Thoracic aorta (tissue), 2 donors: ENCODE data around the gene GAL. TPM values are rescaled to one million over a fixed set of nuclear protein-coding genes. Genes with fewer than 3 reads are reported as not detected.

ENCODE experiments used
- ATAC-seq: fragments of 150-250 bp; one replicate; pipeline ENCODE4 v1.8.0; 2017; ENCODE audit warnings: low read depth; ENCODE audit not compliant: insufficient number of reproducible peaks, low FRiP score
- DNase-seq: peaks from one replicate; pipeline ENCODE4 v3.0.0-alpha.2; 2020; ENCODE audit warnings: low spot score
- H3K27ac ChIP-seq, 2 donors: fragments of 200-600 bp; sonication (generic); 1 replicate in 1 of 2; 2 replicates in 1 of 2; pipeline ENCODE4 v1.5.1; 2016; ENCODE audit warnings: mild to moderate bottlenecking in 2 of 2, moderate library complexity in 2 of 2
- H3K27me3 ChIP-seq: fragments of 200-600 bp; sonication (generic); replicated peaks from 2 replicates; pipeline ENCODE4 v1.6.0; 2016; ENCODE audit warnings: mild to moderate bottlenecking; ENCODE audit not compliant: insufficient read depth
- H3K36me3 ChIP-seq: fragments of 200-600 bp; sonication (generic); one replicate; pipeline ENCODE4 v1.5.1; 2016
- H3K4me1 ChIP-seq, 2 donors: fragments of 200-600 bp; sonication (generic); 1 replicate in 1 of 2; 2 replicates in 1 of 2; pipeline versions ENCODE4 v1.5.1 to v1.6.0; 2016; ENCODE audit warnings: low read depth in 2 of 2, mild to moderate bottlenecking in 1 of 2; ENCODE audit not compliant: control insufficient read depth in 1 of 2
- H3K4me3 ChIP-seq: fragments of 200-600 bp; sonication (generic); 2 replicates; pipeline ENCODE4 v1.5.1; 2016; ENCODE audit warnings: mild to moderate bottlenecking
- H3K9me3 ChIP-seq: fragments of 200-600 bp; sonication (generic); 2 replicates; pipeline ENCODE4 v1.5.1; 2016
- total RNA-seq, 2 donors: library from RNA; depleted of rRNA; stranded (reverse); fragments of >200 nt; gene quantifications; one replicate each; pipeline versions ENCODE4 v1.1.0 to v1.2.3, GENCODE V29; 2016
- TF ChIP-seq, protein P1 (sequence below): fragments of 200-600 bp; sonication (generic); IDR thresholded peaks from one replicate; pipeline ENCODE4 v1.5.1; 2019; ENCODE audit warnings: antibody characterized with exemption

The GAL gene
- total RNA-seq, 2 donors from 2014 or later = not detected

DNA sequence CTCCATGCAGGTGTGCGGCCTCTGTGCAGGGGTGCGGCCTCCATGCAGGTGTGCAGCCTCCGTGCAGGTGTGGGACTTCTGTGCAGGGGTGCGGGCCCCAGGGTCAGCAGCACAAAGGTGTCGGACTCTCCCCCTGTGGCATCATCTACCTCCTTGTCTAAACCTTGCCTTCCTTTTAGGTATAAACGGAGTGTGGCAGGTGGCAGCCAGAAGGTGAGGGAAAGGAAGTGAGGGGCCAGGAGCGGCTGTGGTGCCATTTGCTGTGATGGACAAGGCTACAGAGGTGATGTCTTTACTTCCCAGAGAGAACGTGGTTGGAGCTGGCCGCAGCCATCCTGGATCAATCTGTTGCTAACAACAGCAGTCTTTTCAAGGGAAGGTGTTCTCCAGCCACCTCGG lies 9.1 kb downstream of the GAL start:
- Histone ChIP-seq H3K4me1 (no peaks in the 10 kb centered on the region), H3K27ac (no peak overlapping the region), H3K27me3 (no peaks in the 10 kb centered on the region), H3K36me3 (no peaks in the 10 kb centered on the region), H3K4me3 (no peak overlapping the region), H3K9me3 (peaks cover 4% of the 10 kb centered on the region)
- TF ChIP-seq, protein P1, sequence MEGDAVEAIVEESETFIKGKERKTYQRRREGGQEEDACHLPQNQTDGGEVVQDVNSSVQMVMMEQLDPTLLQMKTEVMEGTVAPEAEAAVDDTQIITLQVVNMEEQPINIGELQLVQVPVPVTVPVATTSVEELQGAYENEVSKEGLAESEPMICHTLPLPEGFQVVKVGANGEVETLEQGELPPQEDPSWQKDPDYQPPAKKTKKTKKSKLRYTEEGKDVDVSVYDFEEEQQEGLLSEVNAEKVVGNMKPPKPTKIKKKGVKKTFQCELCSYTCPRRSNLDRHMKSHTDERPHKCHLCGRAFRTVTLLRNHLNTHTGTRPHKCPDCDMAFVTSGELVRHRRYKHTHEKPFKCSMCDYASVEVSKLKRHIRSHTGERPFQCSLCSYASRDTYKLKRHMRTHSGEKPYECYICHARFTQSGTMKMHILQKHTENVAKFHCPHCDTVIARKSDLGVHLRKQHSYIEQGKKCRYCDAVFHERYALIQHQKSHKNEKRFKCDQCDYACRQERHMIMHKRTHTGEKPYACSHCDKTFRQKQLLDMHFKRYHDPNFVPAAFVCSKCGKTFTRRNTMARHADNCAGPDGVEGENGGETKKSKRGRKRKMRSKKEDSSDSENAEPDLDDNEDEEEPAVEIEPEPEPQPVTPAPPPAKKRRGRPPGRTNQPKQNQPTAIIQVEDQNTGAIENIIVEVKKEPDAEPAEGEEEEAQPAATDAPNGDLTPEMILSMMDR = no peak
- ATAC-seq = no peak
- DNase-seq = no peak

DNA sequence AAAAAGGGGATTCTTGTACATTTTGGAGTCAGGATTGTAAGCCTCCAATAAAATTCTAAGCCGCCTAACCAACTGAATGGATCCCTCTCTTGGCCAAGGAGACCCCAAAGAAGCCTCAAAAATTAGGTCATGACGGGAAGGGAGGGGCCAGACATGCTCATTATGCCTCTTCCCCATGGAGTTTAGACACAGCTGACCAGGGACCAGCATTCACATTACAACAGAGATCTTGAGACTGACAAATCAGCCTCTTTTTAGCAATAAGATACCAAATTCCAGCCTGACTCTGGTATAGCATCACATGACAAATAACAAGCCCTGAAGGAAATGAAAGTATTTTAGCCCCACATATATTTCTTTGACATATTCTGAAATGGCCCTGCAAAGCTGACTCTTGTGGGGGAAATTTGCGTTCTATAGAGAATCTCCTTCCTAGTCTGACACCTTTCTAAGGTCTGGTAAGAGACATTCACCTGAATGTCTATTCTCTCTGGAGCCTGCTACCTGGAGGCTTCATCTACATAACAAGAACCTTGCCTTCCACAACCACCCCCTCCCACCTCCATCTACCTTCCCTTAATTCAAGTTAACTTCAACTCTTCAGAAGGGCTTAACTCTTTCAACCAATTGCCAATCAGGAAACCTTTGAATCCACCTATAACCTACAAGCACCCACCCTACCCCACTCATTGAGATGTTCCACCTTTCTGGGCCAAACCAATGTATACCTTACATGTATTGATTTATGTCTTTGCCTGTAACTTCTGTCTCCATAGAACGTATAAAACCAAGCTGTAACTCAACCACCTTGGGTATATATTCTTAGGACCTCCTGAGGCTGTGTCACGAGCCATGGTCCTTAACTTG lies 10.3 kb downstream of the GAL start:
- H3K4me3 ChIP-seq = no peak overlapping the region
- peaks cover 4% of the 10 kb centered on the region for H3K9me3 ChIP-seq
- no peaks in the 10 kb centered on the region for H3K4me1 ChIP-seq
- no peak overlapping the region for H3K27ac ChIP-seq
- no peaks in the 10 kb centered on the region for H3K36me3 ChIP-seq
- ATAC-seq (no peak), DNase-seq (no peak)
- TF ChIP-seq, protein P1 = no peak
- H3K27me3 ChIP-seq = no peaks in the 10 kb centered on the region

DNA sequence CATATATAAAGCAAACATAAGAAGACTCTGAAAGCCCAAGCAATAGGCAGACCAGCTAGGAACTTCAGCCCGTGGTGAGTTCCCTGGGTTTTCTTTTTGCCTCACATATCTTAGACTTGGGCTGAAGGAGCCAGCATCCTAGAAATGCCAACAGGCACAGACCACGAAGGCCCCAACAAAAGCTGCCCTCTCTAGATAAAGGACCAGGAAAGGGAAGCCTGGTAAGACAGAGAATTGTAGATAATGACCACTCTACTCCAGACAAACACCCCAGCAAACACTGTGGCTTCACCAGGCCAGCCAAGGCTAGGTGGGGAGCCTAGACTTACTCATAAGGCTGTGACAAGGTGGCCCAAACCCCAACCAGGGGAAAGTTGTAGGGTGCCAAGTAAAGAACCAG lies 11.2 kb downstream of the GAL start:
- ATAC-seq (no peak), DNase-seq (no peak)
- H3K9me3 ChIP-seq = peaks cover 4% of the 10 kb centered on the region
- TF ChIP-seq, protein P1 = no peak
- H3K4me1 ChIP-seq = no peaks in the 10 kb centered on the region
- H3K27ac ChIP-seq = no peak overlapping the region
- H3K36me3 ChIP-seq = no peaks in the 10 kb centered on the region
- H3K27me3 ChIP-seq = no peaks in the 10 kb centered on the region
- no peak overlapping the region for H3K4me3 ChIP-seq

DNA sequence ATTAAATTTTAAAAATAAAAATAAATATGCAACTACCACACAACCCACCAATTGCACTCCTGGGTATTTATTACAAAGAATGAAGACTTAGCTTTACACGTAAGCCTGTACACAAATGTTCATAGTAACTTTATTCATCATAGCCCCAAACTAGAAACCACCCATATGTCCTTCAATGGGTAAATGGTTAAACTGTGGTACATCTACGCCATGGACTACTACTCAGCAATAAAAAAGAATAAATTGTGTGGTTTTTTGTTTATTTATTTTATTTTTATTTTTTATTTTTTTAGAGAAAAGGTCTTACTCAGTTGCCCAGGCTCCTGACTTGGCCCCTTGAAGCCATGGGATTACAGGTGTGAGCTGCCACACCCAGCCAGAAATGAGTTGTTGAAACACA lies 14.6 kb downstream of the GAL start:
- TF ChIP-seq, protein P1 = no peak
- no peak for ATAC-seq
- Histone ChIP-seq H3K4me3 (no peak overlapping the region), H3K36me3 (no peaks in the 10 kb centered on the region), H3K9me3 (peaks cover 4% of the 10 kb centered on the region), H3K27me3 (no peaks in the 10 kb centered on the region), H3K27ac (no peak overlapping the region), H3K4me1 (no peaks in the 10 kb centered on the region)
- DNase-seq = no peak

DNA sequence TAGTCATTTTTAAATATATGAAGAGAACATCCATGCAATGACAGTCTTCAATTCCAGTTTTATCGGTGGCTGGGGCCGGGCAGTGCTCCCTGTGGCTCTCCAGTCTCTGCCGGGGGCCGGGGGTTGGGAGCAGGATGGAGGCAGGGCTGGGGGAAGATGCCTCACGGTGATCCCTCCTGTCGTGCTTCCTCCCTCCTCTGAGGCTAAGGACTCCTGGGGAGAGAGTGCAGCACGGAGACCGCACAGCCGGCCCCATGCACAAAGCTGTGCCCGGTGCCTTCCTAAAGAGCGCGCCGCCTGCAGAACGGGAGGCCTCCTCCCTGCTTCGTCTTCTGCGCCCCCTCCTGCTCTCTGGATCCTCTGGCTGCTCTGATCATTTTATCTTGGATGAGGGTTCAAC lies 20.5 kb downstream of the GAL start:
- Histone ChIP-seq H3K9me3 (no peaks in the 10 kb centered on the region), H3K27me3 (no peaks in the 10 kb centered on the region), H3K27ac (no peak overlapping the region), H3K4me3 (no peak overlapping the region), H3K4me1 (no peaks in the 10 kb centered on the region), H3K36me3 (no peaks in the 10 kb centered on the region)
- ATAC-seq (no peak), DNase-seq (no peak)
- TF ChIP-seq, protein P1 = no peak
